ENCODE results near the gene ABI3.

The ABI3 gene

GRCh38 chr17:49225554-49226236, 15.2 kb downstream of the ABI3 start:
- no peak for DNase-seq

GRCh38 chr17:49226771-49227435, 16.4 kb downstream of the ABI3 start:
- DNase-seq, result no peak

- DNase-seq, result peak; percentile 81
Observed at GRCh38 chr17:49227436-49228261, 17.1 kb downstream of the ABI3 start.

- no peak for DNase-seq
Observed at GRCh38 chr17:49229076-49229804, 18.7 kb downstream of the ABI3 start.

- DNase-seq, result no peak
Observed at GRCh38 chr17:49229805-49230600, 19.5 kb downstream of the ABI3 start.

GRCh38 chr17:49230636-49231562, 20.4 kb downstream of the ABI3 start, which contains the start of gene PHOSPHO1:
TSS of gene PHOSPHO1 (minus strand) at chr17:49230787. CDS start at chr17:49226691, 4,096 bp downstream.
- DNase-seq, result peak; percentile 84

- no peak for DNase-seq
Observed at GRCh38 chr17:49231563-49231894, 21.0 kb downstream of the ABI3 start.

GRCh38 chr17:49234509-49235080, 24.1 kb downstream of the ABI3 start:
- DNase-seq, result no peak

GRCh38 chr17:49235896-49236295, 25.4 kb downstream of the ABI3 start:
- DNase-seq, result no peak

- DNase-seq, result no peak
Observed at GRCh38 chr17:49239963-49240362, 29.5 kb downstream of the ABI3 start.

- DNase-seq, result no peak
Observed at GRCh38 chr17:49240619-49241018, 30.1 kb downstream of the ABI3 start.

- DNase-seq, result no peak
Observed at GRCh38 chr17:49241040-49241439, 30.5 kb downstream of the ABI3 start.

GRCh38 chr17:49241692-49242397, 31.3 kb downstream of the ABI3 start:
- no peak for DNase-seq

- DNase-seq, result no peak
Observed at GRCh38 chr17:49242813-49243212, 32.3 kb downstream of the ABI3 start.

- no peak for DNase-seq
Observed at GRCh38 chr17:49244839-49245238, 34.3 kb downstream of the ABI3 start.

- no peak for DNase-seq
Observed at GRCh38 chr17:49247944-49248343, 37.4 kb downstream of the ABI3 start.

GRCh38 chr17:49249292-49249794, 38.8 kb downstream of the ABI3 start:
- no peak for DNase-seq

GRCh38 chr17:49249890-49250522, 39.5 kb downstream of the ABI3 start:
- no peak for DNase-seq

- DNase-seq, result no peak
Observed at GRCh38 chr17:49252148-49252695, 41.7 kb downstream of the ABI3 start.

Measured in activated CD4-positive, alpha-beta T cell treated with anti-CD3 and anti-CD28 coated beads, Interleukin-2, amount 50 U/mL, for 16 hours (primary cell).